MM.1S (cell line): ENCODE results near the gene ACKR2.

Source experiments
- EZH2 ChIP-seq: fragments of 300-600 bp; sonication (generic); optimal IDR thresholded peaks from 2 replicates; pipeline ENCODE3; 2017; ENCODE audit warnings: low read depth, mild to moderate bottlenecking, antibody characterized with exemption, low read length, mixed read lengths
- EZH2phosphoT487 ChIP-seq: fragments of 300-600 bp; sonication (generic); IDR thresholded peaks from 2 replicates; pipeline ENCODE4 v1.6.1; 2018; ENCODE audit warnings: antibody characterized with exemption, low read length
- TF ChIP-seq, protein P1 (sequence below): fragments of 300-600 bp; sonication (generic); IDR thresholded peaks from 2 replicates; pipeline ENCODE4 v1.5.1; 2016; ENCODE audit warnings: antibody characterized with exemption, low read length, mixed read lengths

DNA sequence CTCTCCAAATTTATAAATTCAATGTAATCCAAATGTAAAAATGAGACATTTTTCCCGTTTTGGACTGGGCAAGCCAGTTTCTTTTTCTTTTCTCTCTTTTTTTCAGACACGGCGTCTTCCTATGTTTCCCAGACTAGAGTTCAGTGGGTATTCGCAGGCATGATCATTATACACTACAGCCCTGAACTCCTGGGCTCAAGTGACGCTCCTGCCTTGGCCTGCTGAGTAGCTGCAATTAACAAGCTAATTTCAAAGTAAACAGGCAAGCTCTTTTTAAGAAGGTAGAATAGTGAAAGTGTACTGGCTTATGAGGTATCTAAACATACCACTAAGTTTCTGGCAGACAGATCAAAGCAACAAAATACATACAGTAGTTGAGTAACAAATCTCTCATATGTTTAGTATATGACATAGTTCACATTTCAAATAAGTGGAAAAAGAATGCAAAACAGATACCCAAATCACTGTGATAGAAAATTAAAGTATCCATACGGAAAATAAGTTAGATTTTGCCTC lies 18.5 kb upstream of the ACKR2 start:
- TF ChIP-seq, protein P1, sequence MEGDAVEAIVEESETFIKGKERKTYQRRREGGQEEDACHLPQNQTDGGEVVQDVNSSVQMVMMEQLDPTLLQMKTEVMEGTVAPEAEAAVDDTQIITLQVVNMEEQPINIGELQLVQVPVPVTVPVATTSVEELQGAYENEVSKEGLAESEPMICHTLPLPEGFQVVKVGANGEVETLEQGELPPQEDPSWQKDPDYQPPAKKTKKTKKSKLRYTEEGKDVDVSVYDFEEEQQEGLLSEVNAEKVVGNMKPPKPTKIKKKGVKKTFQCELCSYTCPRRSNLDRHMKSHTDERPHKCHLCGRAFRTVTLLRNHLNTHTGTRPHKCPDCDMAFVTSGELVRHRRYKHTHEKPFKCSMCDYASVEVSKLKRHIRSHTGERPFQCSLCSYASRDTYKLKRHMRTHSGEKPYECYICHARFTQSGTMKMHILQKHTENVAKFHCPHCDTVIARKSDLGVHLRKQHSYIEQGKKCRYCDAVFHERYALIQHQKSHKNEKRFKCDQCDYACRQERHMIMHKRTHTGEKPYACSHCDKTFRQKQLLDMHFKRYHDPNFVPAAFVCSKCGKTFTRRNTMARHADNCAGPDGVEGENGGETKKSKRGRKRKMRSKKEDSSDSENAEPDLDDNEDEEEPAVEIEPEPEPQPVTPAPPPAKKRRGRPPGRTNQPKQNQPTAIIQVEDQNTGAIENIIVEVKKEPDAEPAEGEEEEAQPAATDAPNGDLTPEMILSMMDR = no peak
- TF ChIP-seq EZH2 (no peak), EZH2phosphoT487 (no peak)
